Measurements from ENCODE around the gene PCBP4.

GRCh38 chr3:52015438-52016228 lies 48.4 kb upstream of the PCBP4 start:
- no peak for TF ChIP-seq EZH2phosphoT487 (IDR thresholded peaks at IDR 0.05; ENCODE audit: insufficient read depth, low read depth)
- TF ChIP-seq EZH2 (IDR thresholded peaks at IDR 0.05; ENCODE audit: insufficient read depth, poor library complexity, severe bottlenecking): no peak

All from GM23248 (cell line).